PC-9 (cell line): ENCODE measurements around the gene PTPRG.

Source experiments
- CTCF ChIP-seq: fragments of 200-600 bp; sonication (generic); conservative IDR thresholded peaks from 2 replicates; pipeline ENCODE4 v1.6.1; 2017; ENCODE audit warnings: mixed run types, antibody characterized with exemption, mild to moderate bottlenecking, moderate library complexity
- EZH2 ChIP-seq: fragments of 200-600 bp; sonication (generic); IDR thresholded peaks from 2 replicates; pipeline ENCODE4 v1.8.0; 2017; ENCODE audit warnings: antibody characterized with exemption, low read depth

- TF ChIP-seq CTCF (no peak), EZH2 (no peak)
Observed at GRCh38 chr3:61861410-61861809, 300.0 kb downstream of the PTPRG start.
